ENCODE data around the gene PLA2G4D.

DNA sequence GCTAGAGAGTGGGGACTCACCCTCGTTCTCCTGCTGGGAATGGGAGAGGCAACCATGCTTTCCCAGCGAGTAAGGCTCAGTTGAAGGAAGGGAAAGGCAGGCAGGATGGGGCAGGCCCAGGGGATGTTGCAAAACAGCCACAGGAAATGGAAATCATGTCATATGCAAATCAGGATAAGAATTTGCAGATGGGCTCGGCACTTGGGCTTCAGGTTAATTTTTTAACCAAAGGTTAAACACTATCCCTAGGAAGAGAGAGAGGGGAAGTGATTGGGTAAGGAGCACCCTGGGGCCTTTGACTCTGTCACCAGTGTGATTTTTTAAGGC, 59.0 kb downstream of the PLA2G4D start:
- TF ChIP-seq, protein P1, sequence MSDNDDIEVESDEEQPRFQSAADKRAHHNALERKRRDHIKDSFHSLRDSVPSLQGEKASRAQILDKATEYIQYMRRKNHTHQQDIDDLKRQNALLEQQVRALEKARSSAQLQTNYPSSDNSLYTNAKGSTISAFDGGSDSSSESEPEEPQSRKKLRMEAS (IDR thresholded peaks at IDR 0.05; ENCODE audit: low read depth, low read length): no peak
- TF ChIP-seq, protein P2, sequence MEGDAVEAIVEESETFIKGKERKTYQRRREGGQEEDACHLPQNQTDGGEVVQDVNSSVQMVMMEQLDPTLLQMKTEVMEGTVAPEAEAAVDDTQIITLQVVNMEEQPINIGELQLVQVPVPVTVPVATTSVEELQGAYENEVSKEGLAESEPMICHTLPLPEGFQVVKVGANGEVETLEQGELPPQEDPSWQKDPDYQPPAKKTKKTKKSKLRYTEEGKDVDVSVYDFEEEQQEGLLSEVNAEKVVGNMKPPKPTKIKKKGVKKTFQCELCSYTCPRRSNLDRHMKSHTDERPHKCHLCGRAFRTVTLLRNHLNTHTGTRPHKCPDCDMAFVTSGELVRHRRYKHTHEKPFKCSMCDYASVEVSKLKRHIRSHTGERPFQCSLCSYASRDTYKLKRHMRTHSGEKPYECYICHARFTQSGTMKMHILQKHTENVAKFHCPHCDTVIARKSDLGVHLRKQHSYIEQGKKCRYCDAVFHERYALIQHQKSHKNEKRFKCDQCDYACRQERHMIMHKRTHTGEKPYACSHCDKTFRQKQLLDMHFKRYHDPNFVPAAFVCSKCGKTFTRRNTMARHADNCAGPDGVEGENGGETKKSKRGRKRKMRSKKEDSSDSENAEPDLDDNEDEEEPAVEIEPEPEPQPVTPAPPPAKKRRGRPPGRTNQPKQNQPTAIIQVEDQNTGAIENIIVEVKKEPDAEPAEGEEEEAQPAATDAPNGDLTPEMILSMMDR (IDR thresholded peaks at IDR 0.05; ENCODE audit: low read depth, low read length): no peak
- no peak for TF ChIP-seq POLR2A (IDR thresholded peaks at IDR 0.05; ENCODE audit: extremely low read depth, insufficient read length)
- TF ChIP-seq MYC (IDR thresholded peaks at IDR 0.05; ENCODE audit: low read depth, low read length): no peak
